HepG2 (cell line): ENCODE data around the gene PLOD3. TPM values are rescaled to one million over a fixed set of nuclear protein-coding genes. Genes with fewer than 3 reads are reported as not detected.
A peak's percentile ranks its signal among the peaks of the same experiment; 100 is the strongest.

Experiments used
- ATAD3A ChIP-seq: sonication (generic); formaldehyde crosslinking; IDR thresholded peaks from 2 replicates; pipeline ENCODE4 v1.4.0; 2020; ENCODE audit warnings: missing genetic modification reagents
- ATF7-NPFF ChIP-seq: sonication (generic); formaldehyde crosslinking; IDR thresholded peaks from 2 replicates; pipeline ENCODE4 v1.8.1; 2023; ENCODE audit warnings: mild to moderate bottlenecking, low read depth, missing genetic modification reagents, moderate library complexity
- CCAR2 ChIP-seq: fragments of 200-400 bp; formaldehyde crosslinking; optimal IDR thresholded peaks from 2 replicates; pipeline ENCODE3; 2018; ENCODE audit warnings: low read depth, mild to moderate bottlenecking, low read length, moderate library complexity
- CENPT ChIP-seq: sonication (generic); formaldehyde crosslinking; IDR thresholded peaks from 2 replicates; pipeline ENCODE4 v1.8.0; 2022; ENCODE audit warnings: low read depth, mild to moderate bottlenecking, moderate library complexity, missing genetic modification reagents
- EED ChIP-seq: sonication (generic); formaldehyde crosslinking; IDR thresholded peaks from 2 replicates; pipeline ENCODE4 v1.5.0; 2020; ENCODE audit warnings: mild to moderate bottlenecking, missing genetic modification reagents
- FOXA1 ChIP-seq, 2 experiments: fragments of 450-650 bp in 1 of 2; sonication (generic) in 1 of 2; formaldehyde crosslinking in 1 of 2; IDR thresholded peaks; 2 replicates each; pipeline versions ENCODE4 v1.4.0 to v1.6.1; 2016 to 2020; ENCODE audit warnings: missing genetic modification reagents in 1 of 2
- GATAD1 ChIP-seq: IDR thresholded peaks from 2 replicates; pipeline ENCODE4 v1.6.1; 2016; ENCODE audit warnings: missing genetic modification reagents, missing compliant biosample characterization
- KDM2A ChIP-seq: sonication (generic); formaldehyde crosslinking; IDR thresholded peaks from 2 replicates; pipeline ENCODE4 v1.4.0; 2020; ENCODE audit warnings: low read depth, missing genetic modification reagents, borderline replicate concordance
- PAF1 ChIP-seq: IDR thresholded peaks from 2 replicates; pipeline ENCODE4 v1.6.1; 2016; ENCODE audit warnings: missing genetic modification reagents, missing compliant biosample characterization
- REXO4 ChIP-seq: sonication (generic); formaldehyde crosslinking; IDR thresholded peaks from 2 replicates; pipeline ENCODE4 v1.8.0; 2022; ENCODE audit warnings: missing genetic modification reagents, mild to moderate bottlenecking, borderline replicate concordance
- SIX4 ChIP-seq: sonication (generic); formaldehyde crosslinking; IDR thresholded peaks from 2 replicates; pipeline ENCODE4 v1.4.0; 2020; ENCODE audit warnings: missing genetic modification reagents
- STAG1 ChIP-seq: sonication (generic); formaldehyde crosslinking; IDR thresholded peaks from 2 replicates; pipeline ENCODE4 v1.4.0; 2020; ENCODE audit warnings: missing genetic modification reagents
- XRCC5 ChIP-seq: fragments of 200-400 bp; formaldehyde crosslinking; optimal IDR thresholded peaks from 2 replicates; pipeline ENCODE3; 2017; ENCODE audit warnings: mild to moderate bottlenecking, low read length
- ZMYM3 ChIP-seq: sonication (generic); formaldehyde crosslinking; IDR thresholded peaks from 2 replicates; pipeline ENCODE4 v1.5.1; 2020; ENCODE audit warnings: mild to moderate bottlenecking, missing genetic modification reagents
- ZNF260 ChIP-seq: sonication (generic); formaldehyde crosslinking; IDR thresholded peaks from 2 replicates; pipeline ENCODE4 v1.4.0; 2020; ENCODE audit warnings: missing genetic modification reagents, low read depth, mild to moderate bottlenecking, borderline replicate concordance
- ZNF335 ChIP-seq: sonication (generic); formaldehyde crosslinking; IDR thresholded peaks from 2 replicates; pipeline ENCODE4 v1.4.0; 2020; ENCODE audit warnings: missing genetic modification reagents
- ZNF496 ChIP-seq: sonication (generic); formaldehyde crosslinking; IDR thresholded peaks from 2 replicates; pipeline ENCODE4 v1.8.1; 2023; ENCODE audit warnings: mild to moderate bottlenecking, moderate library complexity, missing genetic modification reagents; ENCODE audit not compliant: insufficient replicate concordance
- ZNF546 ChIP-seq: sonication (generic); formaldehyde crosslinking; conservative IDR thresholded peaks from 2 replicates; pipeline ENCODE4 v1.8.1; 2023; ENCODE audit warnings: mild to moderate bottlenecking, missing genetic modification reagents
- ZNF839 ChIP-seq: sonication (generic); formaldehyde crosslinking; IDR thresholded peaks from 2 replicates; pipeline ENCODE4 v1.4.0; 2020; ENCODE audit warnings: missing genetic modification reagents, mild to moderate bottlenecking, borderline replicate concordance
- polyA plus RNA-seq, 8 experiments: library from polyadenylated mRNA; depleted of rRNA in 3 of 8; stranded (reverse) in 7 of 8; unstranded in 1 of 8; fragments of >200 nt; fragmentation: Illumina TruSeq in 4 of 8; extraction: Trizol in 4 of 8; gene quantifications; 2 replicates each; pipeline versions ENCODE4 v1.2.1 to v1.2.3, GENCODE V29; 2011 to 2016; ENCODE audit warnings: low read depth in 4 of 8, missing spikeins in 1 of 8, mixed read lengths in 1 of 8; ENCODE audit not compliant: insufficient read depth in 1 of 8
- total RNA-seq, 5 experiments: library from RNA; depleted of rRNA; stranded (reverse); fragments of >200 nt; fragmentation: Illumina TruSeq; extraction: Trizol; gene quantifications; 2 replicates each; pipeline ENCODE4 v1.2.3, GENCODE V29; 2016; ENCODE audit warnings: low read depth in 1 of 5
- TF ChIP-seq, protein P1 (sequence below): sonication (generic); formaldehyde crosslinking; conservative IDR thresholded peaks from 2 replicates; pipeline ENCODE4 v1.4.0; 2020; ENCODE audit warnings: mild to moderate bottlenecking, missing genetic modification reagents, moderate library complexity
- TF ChIP-seq, protein P2 (sequence below): sonication (generic); formaldehyde crosslinking; IDR thresholded peaks from 2 replicates; pipeline ENCODE4 v1.4.0; 2020; ENCODE audit warnings: mild to moderate bottlenecking, missing genetic modification reagents, borderline replicate concordance
- TF ChIP-seq, protein P3 (sequence below): sonication (generic); formaldehyde crosslinking; IDR thresholded peaks from 2 replicates; pipeline ENCODE4 v1.8.1; 2023; ENCODE audit warnings: mild to moderate bottlenecking, missing genetic modification reagents

PLOD3 gene
- total and polyA plus RNA-seq, 2 of the 13 experiments (the other 11 are each of a cell fraction or from before 2014, with no cell fraction given), result 65.8 to 67.4 TPM

DNA sequence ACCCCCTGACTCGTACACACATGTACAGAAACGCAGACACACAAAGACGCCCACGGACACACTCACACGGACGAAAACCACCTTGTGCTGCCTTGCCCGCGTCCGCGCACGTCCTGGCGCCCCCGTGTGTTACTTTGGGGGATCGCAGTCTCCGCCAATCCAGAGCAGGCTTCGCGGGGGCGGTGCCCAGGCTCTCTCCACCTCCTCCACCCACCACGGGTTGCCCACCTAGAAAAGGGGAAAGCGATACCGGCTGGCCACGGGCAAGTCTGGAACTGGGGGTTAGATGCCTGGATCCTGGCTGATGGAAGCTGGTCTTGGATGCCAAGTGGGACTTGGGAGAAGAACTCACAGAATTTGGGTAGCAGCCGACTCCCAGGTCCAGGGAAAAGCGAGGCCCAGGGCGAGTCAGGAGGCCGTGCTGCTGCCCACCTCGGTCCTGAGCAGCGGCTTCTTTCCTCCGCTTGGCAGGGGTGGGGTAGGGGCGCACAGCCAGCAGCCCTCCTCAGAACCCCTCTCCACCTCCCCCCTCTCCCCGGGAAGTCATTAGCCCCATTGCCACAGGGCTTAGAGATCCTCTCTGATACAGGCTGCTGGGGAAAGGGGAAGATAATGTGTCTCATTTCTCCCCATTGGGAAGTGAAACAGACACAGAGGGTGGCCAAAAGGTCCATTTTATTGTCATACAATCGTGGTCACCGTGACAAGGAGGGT, 47.4 kb downstream of the PLOD3 start (continued):
- TF ChIP-seq, protein P1, sequence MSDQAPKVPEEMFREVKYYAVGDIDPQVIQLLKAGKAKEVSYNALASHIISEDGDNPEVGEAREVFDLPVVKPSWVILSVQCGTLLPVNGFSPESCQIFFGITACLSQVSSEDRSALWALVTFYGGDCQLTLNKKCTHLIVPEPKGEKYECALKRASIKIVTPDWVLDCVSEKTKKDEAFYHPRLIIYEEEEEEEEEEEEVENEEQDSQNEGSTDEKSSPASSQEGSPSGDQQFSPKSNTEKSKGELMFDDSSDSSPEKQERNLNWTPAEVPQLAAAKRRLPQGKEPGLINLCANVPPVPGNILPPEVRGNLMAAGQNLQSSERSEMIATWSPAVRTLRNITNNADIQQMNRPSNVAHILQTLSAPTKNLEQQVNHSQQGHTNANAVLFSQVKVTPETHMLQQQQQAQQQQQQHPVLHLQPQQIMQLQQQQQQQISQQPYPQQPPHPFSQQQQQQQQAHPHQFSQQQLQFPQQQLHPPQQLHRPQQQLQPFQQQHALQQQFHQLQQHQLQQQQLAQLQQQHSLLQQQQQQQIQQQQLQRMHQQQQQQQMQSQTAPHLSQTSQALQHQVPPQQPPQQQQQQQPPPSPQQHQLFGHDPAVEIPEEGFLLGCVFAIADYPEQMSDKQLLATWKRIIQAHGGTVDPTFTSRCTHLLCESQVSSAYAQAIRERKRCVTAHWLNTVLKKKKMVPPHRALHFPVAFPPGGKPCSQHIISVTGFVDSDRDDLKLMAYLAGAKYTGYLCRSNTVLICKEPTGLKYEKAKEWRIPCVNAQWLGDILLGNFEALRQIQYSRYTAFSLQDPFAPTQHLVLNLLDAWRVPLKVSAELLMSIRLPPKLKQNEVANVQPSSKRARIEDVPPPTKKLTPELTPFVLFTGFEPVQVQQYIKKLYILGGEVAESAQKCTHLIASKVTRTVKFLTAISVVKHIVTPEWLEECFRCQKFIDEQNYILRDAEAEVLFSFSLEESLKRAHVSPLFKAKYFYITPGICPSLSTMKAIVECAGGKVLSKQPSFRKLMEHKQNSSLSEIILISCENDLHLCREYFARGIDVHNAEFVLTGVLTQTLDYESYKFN (CRISPR knock-in tag), result no peak
- TF ChIP-seq PAF1 (CRISPR knock-in tag) (no peak), GATAD1 (CRISPR knock-in tag) (no peak), ZMYM3 (CRISPR knock-in tag) (no peak), ZNF260 (no peak), ZNF496 (no peak), CCAR2 (no peak), REXO4 (CRISPR knock-in tag) (no peak), ATF7-NPFF (CRISPR knock-in tag) (peak; percentile 56; the same call in 1 of the 2 replicates), CENPT (no peak), ZNF335 (CRISPR knock-in tag) (no peak), XRCC5 (peak; percentile 89), EED (CRISPR knock-in tag) (no peak), ZNF546 (CRISPR knock-in tag) (no peak), SIX4 (no peak), ATAD3A (CRISPR knock-in tag) (no peak), STAG1 (CRISPR knock-in tag) (peak; percentile 66), ZNF839 (CRISPR knock-in tag) (no peak), KDM2A (CRISPR knock-in tag) (peak; percentile 67; the same call in 1 of the 2 replicates), FOXA1 (IDR thresholded peaks at IDR 0.05) (no peak), FOXA1 (CRISPR knock-in tag; IDR thresholded peaks at IDR 0.05) (no peak)
- TF ChIP-seq, protein P2, sequence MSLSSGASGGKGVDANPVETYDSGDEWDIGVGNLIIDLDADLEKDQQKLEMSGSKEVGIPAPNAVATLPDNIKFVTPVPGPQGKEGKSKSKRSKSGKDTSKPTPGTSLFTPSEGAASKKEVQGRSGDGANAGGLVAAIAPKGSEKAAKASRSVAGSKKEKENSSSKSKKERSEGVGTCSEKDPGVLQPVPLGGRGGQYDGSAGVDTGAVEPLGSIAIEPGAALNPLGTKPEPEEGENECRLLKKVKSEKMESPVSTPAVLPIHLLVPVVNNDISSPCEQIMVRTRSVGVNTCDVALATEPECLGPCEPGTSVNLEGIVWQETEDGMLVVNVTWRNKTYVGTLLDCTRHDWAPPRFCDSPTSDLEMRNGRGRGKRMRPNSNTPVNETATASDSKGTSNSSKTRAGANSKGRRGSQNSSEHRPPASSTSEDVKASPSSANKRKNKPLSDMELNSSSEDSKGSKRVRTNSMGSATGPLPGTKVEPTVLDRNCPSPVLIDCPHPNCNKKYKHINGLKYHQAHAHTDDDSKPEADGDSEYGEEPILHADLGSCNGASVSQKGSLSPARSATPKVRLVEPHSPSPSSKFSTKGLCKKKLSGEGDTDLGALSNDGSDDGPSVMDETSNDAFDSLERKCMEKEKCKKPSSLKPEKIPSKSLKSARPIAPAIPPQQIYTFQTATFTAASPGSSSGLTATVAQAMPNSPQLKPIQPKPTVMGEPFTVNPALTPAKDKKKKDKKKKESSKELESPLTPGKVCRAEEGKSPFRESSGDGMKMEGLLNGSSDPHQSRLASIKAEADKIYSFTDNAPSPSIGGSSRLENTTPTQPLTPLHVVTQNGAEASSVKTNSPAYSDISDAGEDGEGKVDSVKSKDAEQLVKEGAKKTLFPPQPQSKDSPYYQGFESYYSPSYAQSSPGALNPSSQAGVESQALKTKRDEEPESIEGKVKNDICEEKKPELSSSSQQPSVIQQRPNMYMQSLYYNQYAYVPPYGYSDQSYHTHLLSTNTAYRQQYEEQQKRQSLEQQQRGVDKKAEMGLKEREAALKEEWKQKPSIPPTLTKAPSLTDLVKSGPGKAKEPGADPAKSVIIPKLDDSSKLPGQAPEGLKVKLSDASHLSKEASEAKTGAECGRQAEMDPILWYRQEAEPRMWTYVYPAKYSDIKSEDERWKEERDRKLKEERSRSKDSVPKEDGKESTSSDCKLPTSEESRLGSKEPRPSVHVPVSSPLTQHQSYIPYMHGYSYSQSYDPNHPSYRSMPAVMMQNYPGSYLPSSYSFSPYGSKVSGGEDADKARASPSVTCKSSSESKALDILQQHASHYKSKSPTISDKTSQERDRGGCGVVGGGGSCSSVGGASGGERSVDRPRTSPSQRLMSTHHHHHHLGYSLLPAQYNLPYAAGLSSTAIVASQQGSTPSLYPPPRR, result no peak
- TF ChIP-seq, protein P3, sequence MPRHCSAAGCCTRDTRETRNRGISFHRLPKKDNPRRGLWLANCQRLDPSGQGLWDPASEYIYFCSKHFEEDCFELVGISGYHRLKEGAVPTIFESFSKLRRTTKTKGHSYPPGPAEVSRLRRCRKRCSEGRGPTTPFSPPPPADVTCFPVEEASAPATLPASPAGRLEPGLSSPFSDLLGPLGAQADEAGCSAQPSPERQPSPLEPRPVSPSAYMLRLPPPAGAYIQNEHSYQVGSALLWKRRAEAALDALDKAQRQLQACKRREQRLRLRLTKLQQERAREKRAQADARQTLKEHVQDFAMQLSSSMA (CRISPR knock-in tag), result no peak
